GM19025 (cell line): ENCODE measurements around the gene CTU2.
"Not testable (repeated sequence)": the region's sequence is repeated elsewhere in the genome, so short reads cannot be mapped to it uniquely, and the experiment has no call there.

Experiments used
- ATAC-seq: cut with Tn5 transposase; IDR thresholded peaks from one replicate; pipeline ENCODE4 v1.9.1; 2021; ENCODE audit warnings: mild to moderate bottlenecking, low read depth, moderate library complexity; ENCODE audit not compliant: unreplicated experiment

Gene CTU2

DNA sequence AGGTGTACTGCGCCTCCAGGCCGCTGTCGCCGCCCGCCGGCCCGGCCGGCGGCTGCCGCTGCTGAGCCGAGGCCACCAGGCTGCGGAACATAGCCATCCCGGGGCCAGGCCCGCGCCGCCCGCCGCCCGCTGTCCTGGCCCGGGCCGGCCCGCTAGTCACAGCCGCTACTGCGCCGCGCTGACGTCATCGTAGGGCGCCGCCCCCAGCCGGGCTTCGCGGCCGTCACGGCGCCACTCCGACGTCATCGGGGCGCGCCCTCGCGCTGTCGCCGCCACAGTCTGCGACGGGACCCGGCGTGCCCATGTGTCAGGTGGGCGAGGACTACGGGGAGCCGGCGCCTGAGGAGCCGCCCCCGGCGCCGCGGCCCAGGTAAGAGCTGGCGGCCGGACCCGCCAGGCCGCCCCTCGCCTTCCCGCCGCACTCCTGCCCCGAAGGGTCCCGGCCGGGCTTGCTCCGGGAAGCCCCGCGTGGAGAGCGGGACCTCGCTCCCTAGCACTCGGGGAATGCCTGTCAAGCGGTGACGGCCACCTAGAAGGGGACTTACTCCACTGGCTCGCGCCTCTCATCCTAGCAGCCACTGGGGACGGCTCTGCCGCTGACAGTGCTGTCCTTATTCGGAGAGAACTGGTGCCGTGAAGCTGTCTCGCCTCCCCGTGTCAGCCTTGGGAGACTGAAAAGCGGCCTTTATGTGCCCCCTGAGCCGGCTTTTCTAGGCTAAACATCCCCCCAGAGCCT is at the start of gene CTU2, which contains the start of gene RNF166:
Gene CTU2 (plus strand): TSS at position 275 of the 736 bp plus-strand sequence. CDS start 28 bp downstream, at position 303.
Gene RNF166 (minus strand): TSS at position 180 of the 736 bp plus-strand sequence. CDS start 83 bp downstream, at position 97.
- peak; percentile 63 for ATAC-seq

DNA sequence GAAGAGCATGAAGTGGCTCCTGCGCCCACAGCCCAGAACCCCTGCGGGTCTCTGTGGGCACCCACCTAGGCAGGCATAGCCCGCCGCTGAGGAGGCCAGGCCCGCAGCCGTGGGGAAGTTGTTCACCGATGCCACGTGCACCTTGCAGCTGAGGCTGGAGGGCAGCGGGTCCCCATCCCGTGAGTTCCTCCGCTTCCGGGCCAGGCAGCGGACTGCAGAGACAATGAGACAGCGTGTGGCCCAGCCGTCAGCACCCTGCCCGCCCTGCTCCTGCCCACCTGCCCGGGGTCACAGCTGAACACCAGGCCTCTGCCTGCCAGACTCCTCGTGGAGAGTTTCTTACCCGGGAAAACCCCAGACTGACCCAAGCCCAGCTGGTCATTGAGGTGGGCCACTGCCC is 48.9 kb upstream of the CTU2 start:
- ATAC-seq = no peak

DNA sequence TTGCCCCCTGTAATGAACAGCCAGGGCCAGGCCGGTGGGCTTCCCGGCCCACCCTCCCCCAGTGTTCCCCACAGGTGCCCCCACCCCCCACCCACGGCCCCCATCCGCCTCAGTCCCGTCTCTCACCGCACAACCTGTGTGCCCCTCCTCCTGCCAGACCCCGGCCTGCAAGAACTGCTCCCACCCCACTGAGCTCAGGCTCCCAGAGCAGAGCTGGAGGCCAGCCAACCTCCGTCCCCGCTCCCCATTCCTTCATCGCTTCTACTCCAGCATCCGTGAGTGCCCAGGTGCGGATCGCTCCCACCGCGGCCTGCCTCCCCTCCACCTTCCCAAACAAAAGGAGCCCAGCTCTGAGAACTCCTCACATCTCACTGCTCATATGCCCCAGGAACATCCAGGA is 47.6 kb upstream of the CTU2 start:
- ATAC-seq = no peak

DNA sequence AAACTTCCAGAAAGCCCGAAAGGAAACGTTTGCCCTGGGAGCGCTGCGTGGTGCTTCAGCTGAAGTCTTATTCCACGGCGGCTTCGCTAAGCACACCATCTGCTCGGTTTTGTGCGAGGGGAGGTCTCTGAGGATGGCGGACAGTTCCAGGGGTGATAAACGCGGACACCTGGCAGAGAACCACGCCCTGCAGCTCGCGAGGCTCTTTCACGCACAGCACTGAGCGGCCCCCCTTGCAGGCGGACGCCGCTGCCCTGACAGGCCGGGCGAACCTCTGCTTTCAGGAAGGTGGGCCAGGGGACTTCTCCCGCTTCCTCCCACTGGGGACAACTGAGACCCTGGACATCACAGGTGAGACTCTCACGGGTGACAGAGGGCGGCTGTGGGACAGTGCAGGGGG is 47.1 kb upstream of the CTU2 start:
- no peak for ATAC-seq

DNA sequence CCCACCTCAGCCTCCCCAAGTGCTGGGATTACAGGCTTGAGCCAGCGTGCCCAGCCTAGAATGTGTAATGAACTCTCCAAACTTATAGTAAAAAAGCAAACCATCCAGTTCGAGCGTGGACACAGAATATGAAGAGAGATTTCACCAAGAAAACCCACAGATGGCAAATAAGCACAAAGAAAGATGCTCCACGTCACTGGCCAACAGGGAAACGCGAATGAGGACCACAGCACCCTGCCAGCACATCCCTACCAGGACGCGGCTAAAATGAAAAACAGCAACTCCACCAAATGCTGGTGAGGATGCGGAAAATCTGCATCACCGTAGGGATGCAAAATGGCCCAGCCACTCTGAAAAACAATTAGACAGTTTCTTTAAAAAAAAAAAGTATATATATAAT is 44.8 kb upstream of the CTU2 start:
- no peak for ATAC-seq

DNA sequence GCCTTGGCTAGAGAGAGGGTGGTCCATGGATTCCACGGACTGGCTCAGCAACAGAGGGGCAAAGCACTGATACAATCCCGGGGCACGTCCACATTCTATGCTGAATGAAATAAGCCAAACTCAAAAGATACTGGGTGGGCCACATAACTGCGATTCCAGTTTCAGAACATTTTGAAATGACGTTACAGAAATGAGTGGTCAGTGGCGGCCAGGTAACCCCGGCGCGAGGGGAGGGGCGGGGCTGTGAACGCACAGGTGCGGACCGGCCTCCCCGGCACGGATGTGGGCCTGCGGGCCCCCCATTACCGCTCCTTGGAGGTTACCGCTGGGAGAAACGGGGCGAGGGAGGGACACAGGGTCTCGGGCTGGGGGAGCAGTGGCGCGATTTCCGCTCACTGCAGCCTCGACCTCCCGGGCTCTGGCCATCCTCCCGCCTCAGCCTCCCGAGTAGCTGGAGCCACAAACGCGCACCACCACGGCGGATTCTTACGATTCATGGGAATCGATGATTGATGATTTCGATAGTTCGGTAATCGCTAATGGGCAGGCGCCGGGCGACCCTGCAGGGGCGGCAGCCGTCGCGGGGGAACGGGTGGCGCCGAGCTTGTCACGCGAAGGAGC is 44.0 kb upstream of the CTU2 start:
- ATAC-seq = peak; percentile 0

DNA sequence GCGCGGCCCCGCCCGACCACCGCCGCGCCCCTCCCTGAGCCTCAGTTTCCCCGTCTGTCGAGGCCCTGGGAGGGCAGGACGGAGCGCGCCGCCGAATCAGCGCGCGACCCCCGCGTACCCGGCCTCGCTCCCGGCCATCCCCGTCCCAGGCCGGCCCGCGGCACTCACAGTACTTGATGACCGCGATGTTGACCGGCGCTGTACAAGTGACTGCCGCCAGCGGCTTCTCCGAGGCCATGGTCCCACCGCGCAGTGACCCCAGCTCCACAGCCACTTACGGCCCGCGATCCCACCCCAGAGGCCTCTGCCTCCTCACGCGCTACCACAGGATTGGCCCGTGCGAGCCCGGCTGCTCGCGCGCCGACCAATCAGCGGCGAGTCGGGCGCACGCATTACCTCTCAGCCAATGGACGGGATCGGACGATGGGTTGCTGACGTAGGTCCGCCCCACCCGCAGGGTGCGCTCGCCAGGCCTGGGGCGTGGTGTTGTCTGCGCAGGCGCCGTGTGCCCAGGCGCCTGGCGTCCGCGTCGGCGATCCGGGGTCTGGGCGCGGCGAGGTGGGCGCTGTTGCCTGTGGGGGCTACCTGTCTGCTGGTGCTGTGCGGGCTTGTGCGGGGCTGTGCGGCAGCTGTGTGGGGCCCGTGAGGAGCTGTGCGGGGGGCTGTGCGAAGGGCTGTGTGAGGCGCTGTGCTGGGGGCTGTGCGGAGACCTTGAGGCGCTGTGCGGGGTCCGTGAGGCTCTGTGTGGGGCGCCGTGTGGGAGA is 43.3 kb upstream of the CTU2 start, which contains the start of gene MVD:
Gene MVD (minus strand): TSS at position 249 of the 764 bp plus-strand sequence. CDS start 11 bp downstream, at position 238.
- ATAC-seq = peak; percentile 97

DNA sequence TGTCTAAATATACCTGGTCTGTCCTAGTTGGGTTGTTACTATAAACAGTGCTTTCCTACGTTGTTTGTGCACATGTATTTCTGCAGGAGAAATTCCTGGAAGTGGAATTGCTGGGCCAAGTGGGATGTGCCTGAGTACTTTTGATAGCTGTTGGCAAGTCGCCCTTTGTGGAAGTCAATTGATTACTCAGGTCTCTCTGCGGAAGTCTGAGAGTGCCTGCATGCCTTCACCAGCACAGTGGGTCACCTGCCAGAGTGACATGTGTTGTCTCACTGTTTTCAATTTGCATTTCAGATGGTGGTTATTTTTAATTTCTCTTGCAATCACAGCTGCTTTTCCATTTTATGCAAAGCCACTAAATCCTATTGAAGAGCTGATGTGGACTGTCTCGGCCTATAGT is 41.2 kb upstream of the CTU2 start:
- no peak for ATAC-seq

DNA sequence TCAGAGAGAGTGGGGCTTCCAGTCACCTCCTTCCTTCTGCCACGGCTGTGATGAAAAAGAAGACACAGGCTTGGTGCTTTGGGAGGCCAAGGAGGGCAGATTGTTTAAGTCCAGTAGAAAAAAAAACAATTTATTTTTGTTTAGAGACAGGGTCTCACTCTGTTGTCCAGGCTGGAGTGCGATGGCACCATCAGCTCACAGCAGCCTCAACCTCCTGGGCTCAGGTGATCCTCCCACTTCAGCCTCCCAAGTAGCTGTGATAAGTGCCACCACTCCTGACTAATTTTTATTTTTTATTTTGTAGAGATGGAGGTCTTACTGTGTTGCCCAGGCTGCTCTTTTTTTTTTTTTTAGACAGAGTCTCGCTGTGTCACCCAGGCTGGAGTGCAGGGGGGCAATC is 40.7 kb upstream of the CTU2 start:
- no peak for ATAC-seq

DNA sequence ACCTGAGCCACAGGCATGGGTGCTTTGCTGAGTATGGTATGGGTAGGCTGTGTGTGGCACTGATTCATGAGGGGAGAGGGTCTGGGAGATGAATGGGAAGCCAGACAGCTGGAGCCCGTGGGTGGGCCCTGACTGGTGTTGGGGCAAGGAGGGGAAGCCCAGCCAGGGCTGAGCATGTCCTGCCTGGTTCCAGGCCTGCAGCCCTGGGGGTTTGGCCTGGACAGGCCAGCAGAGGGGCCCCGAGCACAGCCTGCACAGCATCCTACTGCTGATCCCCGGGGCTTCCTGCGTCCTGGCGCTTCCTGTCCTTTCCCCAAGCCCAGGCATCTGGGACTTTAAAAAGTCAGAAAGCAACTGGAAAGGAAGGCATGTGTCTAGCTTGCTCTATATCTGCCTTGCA is 38.8 kb upstream of the CTU2 start:
- ATAC-seq = no peak

DNA sequence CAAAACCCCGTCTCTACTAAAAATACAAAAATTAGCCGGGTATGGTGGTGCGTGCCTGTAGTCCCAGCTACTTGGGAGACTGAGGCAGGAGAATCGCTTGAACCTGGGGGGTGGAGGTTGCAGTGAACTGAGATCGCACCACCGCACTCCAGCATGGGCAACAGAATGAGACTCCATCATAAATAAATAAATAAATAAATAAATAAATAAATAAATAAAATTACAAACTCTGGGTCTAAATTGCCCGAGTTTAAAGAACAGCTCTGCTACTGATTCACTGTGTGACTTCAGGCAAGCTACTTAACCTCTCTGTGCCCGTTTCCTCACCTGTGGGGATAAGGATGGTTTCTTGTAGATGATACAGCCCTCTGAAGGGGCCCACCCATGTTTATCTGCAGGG is 36.8 kb upstream of the CTU2 start:
- not testable (repeated sequence) for ATAC-seq

DNA sequence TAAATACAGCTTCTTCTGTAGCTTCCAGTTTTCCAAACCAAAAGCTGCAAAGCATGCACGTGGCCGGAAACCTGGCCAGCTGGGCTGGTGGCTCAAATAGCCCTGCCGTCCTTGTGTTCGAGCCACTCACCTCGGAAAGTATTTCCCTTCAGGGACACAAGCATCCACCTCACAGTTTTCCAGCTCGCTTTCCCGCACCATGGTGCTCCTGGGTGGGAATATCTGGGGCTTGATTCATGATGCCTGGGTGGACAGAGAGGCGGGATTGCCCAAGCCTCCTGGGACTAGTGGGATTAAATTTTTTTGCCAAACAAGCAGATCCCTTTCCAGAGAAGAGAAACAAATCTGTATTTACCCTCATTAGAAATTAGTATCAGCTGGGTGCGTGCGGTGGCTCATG is 36.3 kb upstream of the CTU2 start:
- no peak for ATAC-seq

DNA sequence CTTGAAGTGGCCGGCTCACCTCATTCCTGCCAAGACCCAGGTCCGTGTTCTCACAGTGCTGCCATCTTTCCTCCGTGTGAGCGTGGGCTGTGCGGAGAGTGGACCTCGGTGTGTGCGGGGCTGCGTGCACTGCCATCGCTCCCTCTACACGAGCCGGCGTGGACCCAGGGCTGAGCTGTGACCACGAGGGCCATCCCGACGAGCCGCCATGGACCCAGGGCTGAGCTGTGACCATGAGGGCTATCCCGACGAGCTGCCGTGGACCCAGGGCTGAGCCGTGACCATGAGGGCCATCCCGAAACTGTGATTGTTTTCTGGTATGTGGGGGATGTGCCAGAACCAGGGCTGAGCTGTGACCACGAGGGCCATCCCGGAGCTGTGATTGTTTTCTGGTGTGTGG is 34.5 kb upstream of the CTU2 start:
- ATAC-seq = no peak

DNA sequence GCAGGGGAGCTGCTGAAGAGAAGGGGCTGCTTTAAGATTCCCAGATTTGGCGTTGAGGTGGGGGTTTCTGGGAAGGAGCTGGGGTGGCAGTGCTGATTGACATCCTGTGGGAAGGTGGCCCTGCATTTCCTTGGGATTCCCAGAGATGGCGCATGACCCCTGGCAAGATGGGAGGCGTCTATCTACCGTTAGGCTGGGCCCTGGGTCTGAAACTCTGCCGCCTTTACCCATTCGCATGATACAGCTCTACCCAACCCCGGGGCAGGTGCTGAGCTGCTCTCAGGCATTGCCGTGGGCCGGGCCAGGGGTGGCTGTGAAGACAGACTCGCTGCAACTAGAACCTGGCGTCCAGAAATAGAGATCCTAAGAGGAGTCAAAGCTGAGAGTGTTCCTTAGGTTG is 33.5 kb upstream of the CTU2 start:
- ATAC-seq = no peak

DNA sequence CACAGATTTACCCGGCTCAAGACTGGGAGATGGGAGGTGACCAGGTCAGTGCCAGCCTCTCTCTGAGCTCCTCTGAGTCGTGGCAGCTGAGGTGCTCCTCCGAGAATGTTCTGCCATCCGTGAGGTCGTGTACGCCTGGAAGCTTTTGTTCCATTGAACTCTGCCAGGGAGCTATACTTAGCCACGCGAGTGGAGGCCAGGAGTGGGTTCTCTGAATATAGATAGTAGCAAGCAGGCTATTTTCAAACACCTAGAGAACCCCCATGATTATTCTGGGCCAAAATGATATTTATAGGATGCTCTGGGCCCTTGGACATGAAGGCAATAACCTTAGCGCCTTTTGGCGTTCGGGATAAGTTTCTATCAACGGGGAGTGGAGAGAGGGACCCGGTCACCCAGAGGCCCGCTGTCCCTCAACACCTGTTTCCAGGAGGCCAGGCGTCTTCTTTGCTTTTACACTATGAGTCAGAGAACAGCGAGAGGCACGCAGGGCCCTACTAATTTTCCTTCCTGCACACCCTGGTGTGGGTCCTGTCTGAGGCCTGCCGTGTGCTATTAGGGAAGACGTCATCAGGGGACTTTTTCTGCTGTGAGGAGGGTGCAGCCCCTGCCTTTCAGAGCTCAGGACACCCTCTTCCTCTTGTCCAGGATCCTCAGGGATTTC is 32.5 kb upstream of the CTU2 start:
- ATAC-seq = no peak

DNA sequence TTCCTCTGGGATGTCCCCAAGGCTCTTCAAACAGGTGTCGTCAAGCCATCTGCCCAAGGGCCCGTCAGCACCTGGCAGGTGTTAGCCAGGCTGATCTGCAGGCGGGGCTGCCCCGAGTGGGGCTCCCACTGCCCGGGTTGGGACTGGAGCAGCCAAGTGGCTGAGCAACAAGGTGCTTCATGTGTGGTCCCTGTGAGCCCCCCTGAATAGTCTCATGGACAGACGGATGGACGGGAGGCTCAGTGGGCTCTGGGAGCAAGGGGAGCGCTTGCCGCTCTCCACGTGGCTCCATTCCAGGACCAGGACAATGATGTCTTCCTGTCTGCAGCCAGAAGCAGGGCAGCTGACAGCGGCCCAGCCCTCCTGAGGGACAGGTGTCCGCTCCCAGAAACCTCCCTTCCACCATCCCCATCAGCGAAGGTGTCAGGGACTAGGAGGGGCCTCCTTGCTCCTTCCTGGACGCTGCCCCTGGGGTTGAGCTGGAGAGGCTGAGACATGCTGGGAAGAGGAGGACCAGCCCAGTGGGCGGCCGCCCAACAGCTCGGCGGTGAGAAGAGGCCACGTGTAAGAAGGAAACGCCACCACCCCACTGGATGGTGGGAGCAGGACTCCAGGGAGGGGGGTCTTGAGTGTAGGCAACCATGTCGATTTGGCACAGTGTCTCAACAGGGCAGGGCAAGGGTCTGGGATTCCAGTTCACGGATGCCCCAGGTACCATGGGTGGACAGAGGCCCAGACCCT is 29.6 kb upstream of the CTU2 start:
- ATAC-seq = no peak

DNA sequence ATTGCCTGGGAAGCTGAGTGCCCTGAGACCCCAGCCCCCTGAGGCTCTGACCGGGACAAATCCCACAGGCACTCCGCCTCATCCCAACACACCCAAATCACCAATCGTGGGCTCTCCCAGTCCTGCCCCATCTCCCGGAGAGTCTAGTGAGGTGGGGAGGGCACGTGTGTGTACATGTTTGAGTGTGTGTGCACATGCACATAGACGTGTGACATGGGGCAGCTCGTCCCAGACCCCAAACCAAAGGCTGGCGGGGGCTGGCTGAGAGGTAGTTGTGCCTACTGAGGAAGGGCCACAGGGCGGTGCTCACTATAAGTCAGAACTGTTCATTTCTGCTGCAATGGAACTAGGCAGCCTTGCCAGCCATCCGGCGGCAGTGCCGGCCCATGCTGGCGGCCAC is 28.6 kb upstream of the CTU2 start:
- ATAC-seq = no peak

DNA sequence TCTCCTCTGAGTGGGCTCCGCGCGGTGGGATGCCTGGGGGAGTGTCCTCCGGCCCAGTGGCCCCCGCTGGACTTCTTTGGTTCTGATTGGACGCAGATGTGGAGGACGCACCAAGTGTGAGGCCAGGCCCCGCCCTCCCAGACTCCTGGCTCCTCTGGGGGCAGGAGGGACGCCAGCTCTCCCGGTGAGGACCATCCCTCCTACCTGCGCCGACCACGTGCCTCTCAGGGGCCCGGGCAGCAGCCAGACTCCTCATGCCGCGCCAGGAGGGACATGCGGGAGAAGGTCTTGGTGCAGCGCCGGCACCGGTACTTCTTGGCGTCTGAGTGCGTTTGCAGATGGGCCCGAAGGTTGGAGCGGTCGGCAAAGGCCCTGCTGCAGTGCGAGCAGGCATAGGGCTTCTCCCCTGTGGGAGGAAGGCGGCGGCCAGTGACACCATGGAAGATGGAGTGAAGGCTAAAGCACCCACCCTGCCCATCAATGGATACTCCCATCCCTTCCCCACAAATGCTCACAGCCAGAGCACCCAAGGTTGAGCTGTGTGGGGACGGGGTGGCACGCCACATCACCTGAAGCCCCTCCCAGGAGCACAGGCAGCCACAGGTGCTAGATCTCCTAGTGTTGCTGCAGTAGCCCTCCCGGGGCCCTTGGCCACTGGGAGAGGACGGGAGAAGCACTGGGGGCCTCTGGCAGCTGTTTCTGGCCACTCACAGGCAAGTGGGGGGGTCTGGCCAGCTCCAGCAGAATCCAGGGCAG is 27.9 kb upstream of the CTU2 start:
- no peak for ATAC-seq

DNA sequence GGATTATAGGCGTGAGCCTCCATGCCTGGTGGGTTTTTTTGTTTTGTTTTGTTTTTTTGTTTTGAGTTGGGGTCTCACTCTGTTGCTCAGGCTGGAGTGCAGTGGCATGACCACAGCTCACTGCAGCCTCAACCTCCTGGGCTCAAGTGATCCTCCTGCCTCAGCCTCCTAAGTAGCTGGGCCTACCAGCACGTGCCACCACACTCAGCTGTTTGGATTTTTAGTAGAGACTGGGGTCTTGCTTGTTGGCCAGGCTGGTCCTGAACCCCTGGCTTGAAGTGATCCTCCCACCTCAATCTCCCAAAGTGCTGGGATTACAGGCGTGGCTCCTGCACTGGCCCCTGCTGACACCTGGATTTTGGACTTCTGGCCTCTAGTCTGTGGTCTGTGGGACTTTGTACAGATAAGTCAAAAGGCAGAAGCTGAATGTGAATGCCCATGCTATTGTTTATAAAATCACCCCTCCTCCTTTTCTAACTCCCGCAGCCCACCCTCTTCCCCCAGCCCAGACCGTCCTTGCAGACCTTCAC is 25.7 kb upstream of the CTU2 start:
- no peak for ATAC-seq
